Colonic mucosa (tissue), 4 donors: ENCODE data around the gene BCL11A. TPM values are rescaled to one million over a fixed set of nuclear protein-coding genes. Genes with fewer than 3 reads are reported as not detected.
A peak's percentile ranks its signal among the peaks of the same experiment; 100 is the strongest.

Experiments used
- DNase-seq: peaks from one replicate; pipeline ENCODE4 v3.0.0-alpha.2; 2020
- H3K27ac ChIP-seq: fragments of 200-600 bp; one replicate; pipeline ENCODE4 v1.8.0; 2021
- H3K27me3 ChIP-seq: fragments of 200-600 bp; one replicate; pipeline ENCODE4 v1.8.0; 2021
- H3K36me3 ChIP-seq: fragments of 200-600 bp; one replicate; pipeline ENCODE4 v1.8.0; 2021
- H3K4me1 ChIP-seq: fragments of 200-600 bp; one replicate; pipeline ENCODE4 v1.8.0; 2021; ENCODE audit warnings: mild to moderate bottlenecking
- H3K4me3 ChIP-seq: fragments of 200-600 bp; one replicate; pipeline ENCODE4 v1.8.0; 2021
- H3K9ac ChIP-seq, 2 donors: one replicate each; pipeline ENCODE4 v1.7.0; 2013; ENCODE audit warnings: control low read depth in 2 of 2, low read depth in 2 of 2, low read length in 2 of 2
- H3K9me3 ChIP-seq: fragments of 200-600 bp; one replicate; pipeline ENCODE4 v1.8.0; 2021
- CTCF ChIP-seq: fragments of 200-600 bp; IDR thresholded peaks from one replicate; pipeline ENCODE4 v1.8.0; 2022; ENCODE audit warnings: antibody characterized with exemption, mild to moderate bottlenecking
- intact Hi-C: fragments of 100-400 bp; cut with DNase I; formaldehyde crosslinking; loops from one replicate; pipeline ENCODE4 v1.14.1; 2022
- total RNA-seq, 2 donors: library from RNA; stranded (reverse); fragmentation: NEBNext Ultra II Directional in 1 of 2; extraction: Animal tissue kit (Norgen Biotek cat#: 25700) in 1 of 2; gene quantifications; one replicate each; pipeline ENCODE4 v1.2.1, GENCODE V29; 2021
- donor health status: healthy.
- donor health status: DM: no; HTN: no; CAD: no.
- donor health status: DM: no; HTN: no; CAD: no.

BCL11A gene
- total RNA-seq, 2 donors from 2014 or later, result 22.9 to 27.1 TPM

DNA sequence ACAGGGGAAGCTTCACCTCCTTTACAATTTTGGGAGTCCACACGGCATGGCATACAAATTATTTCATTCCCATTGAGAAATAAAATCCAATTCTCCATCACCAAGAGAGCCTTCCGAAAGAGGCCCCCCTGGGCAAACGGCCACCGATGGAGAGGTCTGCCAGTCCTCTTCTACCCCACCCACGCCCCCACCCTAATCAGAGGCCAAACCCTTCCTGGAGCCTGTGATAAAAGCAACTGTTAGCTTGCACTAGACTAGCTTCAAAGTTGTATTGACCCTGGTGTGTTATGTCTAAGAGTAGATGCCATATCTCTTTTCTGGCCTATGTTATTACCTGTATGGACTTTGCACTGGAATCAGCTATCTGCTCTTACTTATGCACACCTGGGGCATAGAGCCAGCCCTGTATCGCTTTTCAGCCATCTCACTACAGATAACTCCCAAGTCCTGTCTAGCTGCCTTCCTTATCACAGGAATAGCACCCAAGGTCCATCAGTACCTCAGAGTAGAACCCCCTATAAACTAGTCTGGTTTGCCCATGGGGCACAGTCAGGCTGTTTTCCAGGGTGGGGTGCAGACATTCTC lies 58.3 kb downstream of the BCL11A start:
- peak; percentile 77 for DNase-seq
- Histone ChIP-seq H3K9ac (peak overlapping the region in 1 of 2 donors; percentile 6), H3K4me1 (no peaks in the 10 kb centered on the region)

GRCh38 chr2:60493804-60494387 lies 59.6 kb downstream of the BCL11A start:
- Histone ChIP-seq H3K4me1 (no peaks in the 10 kb centered on the region), H3K9me3 (no peaks in the 10 kb centered on the region), H3K4me3 (no peak overlapping the region), H3K9ac (no peak overlapping the region), H3K27me3 (no peaks in the 10 kb centered on the region), H3K36me3 (no peaks in the 10 kb centered on the region), H3K27ac (no peak overlapping the region)
- no peak for DNase-seq
- intact Hi-C loops, result no loop called here
- TF ChIP-seq CTCF, result no peak

More for the DNA sequence above, 58.3 kb downstream of the BCL11A start:
- TF ChIP-seq CTCF, result no peak
- Histone ChIP-seq H3K9me3 (no peaks in the 10 kb centered on the region), H3K4me3 (no peak overlapping the region), H3K27ac (no peak overlapping the region), H3K27me3 (no peaks in the 10 kb centered on the region), H3K36me3 (no peaks in the 10 kb centered on the region)
- intact Hi-C loops, result no loop called here

- intact Hi-C loops, result no loop called here
- Histone ChIP-seq H3K4me3 (no peak overlapping the region), H3K36me3 (no peaks in the 10 kb centered on the region), H3K9me3 (no peaks in the 10 kb centered on the region), H3K4me1 (no peaks in the 10 kb centered on the region), H3K9ac (no peak overlapping the region), H3K27me3 (no peaks in the 10 kb centered on the region), H3K27ac (no peak overlapping the region)
- TF ChIP-seq CTCF, result no peak
- no peak for DNase-seq
Observed at GRCh38 chr2:60492548-60492947, 60.9 kb downstream of the BCL11A start.

DNA sequence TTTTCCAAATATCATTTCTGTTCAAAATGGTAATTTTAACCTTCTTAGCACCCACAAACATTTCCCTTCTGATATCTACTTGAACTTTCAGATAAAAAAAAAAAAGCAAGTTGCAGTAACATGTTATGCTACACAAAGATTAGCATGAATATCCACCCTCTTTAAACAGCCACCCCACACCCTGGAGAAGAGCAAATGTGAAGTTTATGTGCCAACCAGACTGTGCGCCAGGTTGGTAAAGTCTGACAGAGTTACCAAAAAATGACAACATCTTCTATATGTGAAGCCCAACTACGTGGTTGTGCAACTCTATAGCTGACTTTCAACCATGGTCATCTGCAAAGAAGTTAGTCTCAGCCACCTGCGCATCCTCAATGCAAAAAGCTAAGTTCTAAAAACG lies 62.6 kb downstream of the BCL11A start:
- H3K9me3 ChIP-seq, result no peaks in the 10 kb centered on the region
- H3K36me3 ChIP-seq, result no peaks in the 10 kb centered on the region
- TF ChIP-seq CTCF, result no peak
- no peak for DNase-seq
- H3K9ac ChIP-seq, result no peak overlapping the region
- no peak overlapping the region for H3K27ac ChIP-seq
- no peak overlapping the region for H3K4me3 ChIP-seq
- no peaks in the 10 kb centered on the region for H3K27me3 ChIP-seq
- H3K4me1 ChIP-seq, result no peaks in the 10 kb centered on the region
- intact Hi-C loops, result no loop called here

- Histone ChIP-seq H3K4me3 (no peak overlapping the region), H3K4me1 (no peaks in the 10 kb centered on the region), H3K27ac (no peak overlapping the region), H3K36me3 (no peaks in the 10 kb centered on the region), H3K9me3 (no peaks in the 10 kb centered on the region), H3K27me3 (no peaks in the 10 kb centered on the region), H3K9ac (no peak overlapping the region)
- no peak for DNase-seq
- intact Hi-C loops, result no loop called here
- TF ChIP-seq CTCF, result no peak
Observed at GRCh38 chr2:60490441-60490840, 63.0 kb downstream of the BCL11A start.
